HEK293T (cell line): ENCODE data around the gene MGAT4A.

Experiments
- CTCF ChIA-PET: fragments of 350-600 bp; formaldehyde crosslinking; extraction: SDS; loops from one replicate; lab custom pipeline; 2021; ENCODE audit warnings: antibody characterized with exemption, inconsistent platforms; lab: Yijun Ruan, JAX
- POLR2A ChIA-PET: fragments of 350-600 bp; formaldehyde crosslinking; extraction: SDS; loops from one replicate; lab custom pipeline; 2020; ENCODE audit warnings: antibody characterized with exemption, inconsistent platforms; lab: Yijun Ruan, JAX
- DNase-seq: peaks from one replicate; pipeline ENCODE4 v3.0.0; 2012; ENCODE audit warnings: mixed read lengths; ENCODE audit errors: extremely low spot score
- ARNT ChIP-seq: fragments of 450-650 bp; IDR thresholded peaks from 2 replicates; pipeline ENCODE4 v1.6.1; 2017; ENCODE audit warnings: mild to moderate bottlenecking
- BHLHE40 ChIP-seq: fragments of 450-650 bp; IDR thresholded peaks from 2 replicates; pipeline ENCODE4 v1.6.1; 2016; ENCODE audit warnings: mild to moderate bottlenecking, moderate library complexity, borderline replicate concordance
- CTBP1 ChIP-seq: fragments of 450-650 bp; IDR thresholded peaks from 2 replicates; pipeline ENCODE4 v1.6.1; 2016; ENCODE audit warnings: borderline replicate concordance
- ELF4 ChIP-seq: fragments of 450-650 bp; IDR thresholded peaks from 2 replicates; pipeline ENCODE4 v1.6.1; 2017; ENCODE audit warnings: antibody characterized with exemption
- FOXA1 ChIP-seq: fragments of 450-650 bp; IDR thresholded peaks from 2 replicates; pipeline ENCODE4 v1.6.1; 2016; ENCODE audit warnings: mild to moderate bottlenecking
- FOXK2 ChIP-seq: fragments of 450-650 bp; IDR thresholded peaks from 2 replicates; pipeline ENCODE4 v1.6.1; 2016; ENCODE audit warnings: mild to moderate bottlenecking
- FOXM1 ChIP-seq: fragments of 450-650 bp; IDR thresholded peaks from 2 replicates; pipeline ENCODE4 v1.6.1; 2017; ENCODE audit warnings: mild to moderate bottlenecking, borderline replicate concordance
- HDGF ChIP-seq: fragments of 450-650 bp; IDR thresholded peaks from 2 replicates; pipeline ENCODE4 v1.6.1; 2017; ENCODE audit warnings: antibody characterized with exemption, borderline replicate concordance
- L3MBTL2 ChIP-seq: fragments of 450-650 bp; conservative IDR thresholded peaks from 2 replicates; pipeline ENCODE4 v1.6.1; 2016; ENCODE audit warnings: mild to moderate bottlenecking
- LEF1 ChIP-seq: fragments of 450-650 bp; IDR thresholded peaks from 2 replicates; pipeline ENCODE4 v1.6.1; 2017; ENCODE audit warnings: mild to moderate bottlenecking, borderline replicate concordance
- NFRKB ChIP-seq: fragments of 450-650 bp; IDR thresholded peaks from 2 replicates; pipeline ENCODE4 v1.6.1; 2016; ENCODE audit warnings: mild to moderate bottlenecking, moderate library complexity
- PKNOX1 ChIP-seq: fragments of 450-650 bp; IDR thresholded peaks from 2 replicates; pipeline ENCODE4 v1.6.1; 2016
- SP1 ChIP-seq: fragments of 450-650 bp; IDR thresholded peaks from 2 replicates; pipeline ENCODE4 v1.6.1; 2017
- SUZ12 ChIP-seq: fragments of 450-650 bp; IDR thresholded peaks from 2 replicates; pipeline ENCODE4 v1.6.1; 2016; ENCODE audit warnings: mild to moderate bottlenecking
- TARDBP ChIP-seq: fragments of 450-650 bp; IDR thresholded peaks from 2 replicates; pipeline ENCODE4 v1.6.1; 2016
- ZNF384 ChIP-seq: fragments of 450-650 bp; IDR thresholded peaks from 2 replicates; pipeline ENCODE4 v1.6.1; 2016

Gene MGAT4A

GRCh38 chr2:98656800-98657199, 74.1 kb downstream of the MGAT4A start:
- TF ChIP-seq FOXM1: no peak
- TF ChIP-seq HDGF: no peak
- TF ChIP-seq L3MBTL2: no peak
- no peak for TF ChIP-seq SUZ12
- DNase-seq: no peak
- ChIA-PET POLR2A (no interaction called here), CTCF (interaction anchor here (0.7 kb wide), 1 partner anchor 51 kb away, joined by 6 read pairs; no protein-coding TSS in a partner anchor)

DNA sequence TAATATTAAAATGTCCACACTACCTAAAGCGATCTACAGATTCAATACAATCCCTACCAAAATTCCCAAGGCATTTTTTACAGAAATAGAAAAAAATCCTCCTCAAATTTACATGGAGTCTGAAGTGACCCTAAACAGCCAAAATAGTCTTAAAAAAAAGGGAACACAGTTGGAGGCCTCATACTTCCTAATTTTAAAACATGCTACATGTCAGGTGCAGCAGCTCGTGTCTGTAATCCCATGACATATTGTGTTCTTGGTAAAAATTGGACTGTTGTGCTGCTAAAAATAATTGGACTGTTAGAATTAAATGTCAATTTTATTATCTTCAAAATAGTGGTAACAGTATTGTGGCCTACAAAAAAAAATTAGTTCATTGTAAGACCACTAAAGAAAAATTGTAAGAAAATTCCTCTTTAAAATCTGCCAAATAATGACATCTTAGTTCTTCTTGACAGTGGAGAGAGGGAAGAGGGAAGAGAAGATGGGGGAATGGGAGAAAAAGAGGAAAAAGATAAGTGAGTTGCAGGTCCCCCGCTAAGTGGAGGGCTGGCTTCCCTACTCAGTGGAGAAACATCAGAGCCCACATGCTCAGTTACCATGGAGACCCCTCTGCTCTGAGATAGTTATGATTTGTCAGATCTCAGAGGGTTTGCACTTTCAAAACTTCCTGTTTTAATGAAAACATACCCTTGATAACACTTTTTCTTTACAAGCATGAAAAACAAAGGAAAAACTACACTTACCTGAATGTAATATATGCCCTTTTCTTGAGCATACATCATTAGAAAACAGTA, 76.0 kb downstream of the MGAT4A start:
- POLR2A ChIA-PET: no interaction called here
- no peak for TF ChIP-seq PKNOX1
- CTCF ChIA-PET: no interaction called here
- no peak for DNase-seq

- TF ChIP-seq TARDBP (no peak), ELF4 (no peak), SP1 (no peak), FOXK2 (no peak), BHLHE40 (no peak), ARNT (no peak), FOXA1 (no peak), LEF1 (no peak), SUZ12 (no peak), PKNOX1 (no peak), L3MBTL2 (no peak), FOXM1 (no peak), CTBP1 (no peak), HDGF (no peak), NFRKB (no peak)
- POLR2A ChIA-PET: no interaction called here
- no peak for DNase-seq
- CTCF ChIA-PET: no interaction called here
Measured at GRCh38 chr2:98650998-98651397, 79.9 kb downstream of the MGAT4A start.

GRCh38 chr2:98649992-98650375, 80.9 kb downstream of the MGAT4A start:
- no peak for DNase-seq
- ChIA-PET POLR2A (no interaction called here), CTCF (interaction anchor here (0.9 to 1.1 kb wide), 10 partner anchors 10 to 417 kb away, joined by 3 to 11 read pairs (median 5); partner anchors contain the start of gene CRACDL)
- no peak for TF ChIP-seq HDGF
- TF ChIP-seq ARNT: no peak
- TF ChIP-seq TARDBP: no peak
- TF ChIP-seq PKNOX1: no peak
- TF ChIP-seq SP1: no peak
- no peak for TF ChIP-seq NFRKB
- no peak for TF ChIP-seq L3MBTL2
- TF ChIP-seq LEF1: no peak
- TF ChIP-seq SUZ12: no peak
- no peak for TF ChIP-seq ELF4
- TF ChIP-seq FOXA1: no peak
- no peak for TF ChIP-seq ZNF384
- no peak for TF ChIP-seq CTBP1
- TF ChIP-seq FOXK2: no peak
- TF ChIP-seq FOXM1: no peak
- TF ChIP-seq BHLHE40: no peak

- POLR2A ChIA-PET: no interaction called here
- peak; percentile 69 for DNase-seq
- CTCF ChIA-PET: interaction anchor here (0.6 to 1.1 kb wide), 13 partner anchors 11 to 417 kb away, joined by 3 to 11 read pairs (median 5); partner anchors contain the start of gene CRACDL
- TF ChIP-seq ZNF384 (peak; percentile 18; the same call in 1 of the 2 replicates), PKNOX1 (no peak)
Measured at GRCh38 chr2:98649135-98649991, 81.6 kb downstream of the MGAT4A start.

- CTCF ChIA-PET: interaction anchor here (0.7 kb wide), 1 partner anchor 77 kb away, joined by 4 read pairs; no protein-coding TSS in a partner anchor
- no peak for DNase-seq
- POLR2A ChIA-PET: no interaction called here
- TF ChIP-seq LEF1: no peak
- TF ChIP-seq L3MBTL2: no peak
- TF ChIP-seq BHLHE40: no peak
- TF ChIP-seq HDGF: no peak
- TF ChIP-seq ELF4: no peak
- TF ChIP-seq SP1: no peak
- TF ChIP-seq NFRKB: no peak
- TF ChIP-seq FOXK2: no peak
- TF ChIP-seq SUZ12: no peak
- TF ChIP-seq CTBP1: no peak
- no peak for TF ChIP-seq PKNOX1
- TF ChIP-seq TARDBP: no peak
Measured at GRCh38 chr2:98648451-98648850, 82.5 kb downstream of the MGAT4A start.
